Skeletal muscle satellite cell (primary cell): Measurements from ENCODE around the gene EMB. TPM values are rescaled to one million over a fixed set of nuclear protein-coding genes. Genes with fewer than 3 reads are reported as not detected.
A peak's percentile ranks its signal among the peaks of the same experiment; 100 is the strongest.
"Not testable (repeated sequence)": the region's sequence is repeated elsewhere in the genome, so short reads cannot be mapped to it uniquely, and the experiment has no call there.

Experiments
- H3K27me3 ChIP-seq: 2 replicates; pipeline ENCODE4 v1.7.0; 2013; ENCODE audit warnings: low read length; ENCODE audit not compliant: control insufficient read depth, insufficient read depth
- H3K36me3 ChIP-seq: 2 replicates; pipeline ENCODE4 v1.7.0; 2013; ENCODE audit warnings: mild to moderate bottlenecking, control low read depth, low read length; ENCODE audit not compliant: insufficient read depth
- H3K4me1 ChIP-seq: 2 replicates; pipeline ENCODE4 v1.7.0; 2013; ENCODE audit warnings: low read length; ENCODE audit not compliant: control insufficient read depth, insufficient read depth
- H3K4me2 ChIP-seq: 2 replicates; pipeline ENCODE4 v1.7.0; 2013; ENCODE audit warnings: mild to moderate bottlenecking, low read length
- H3K4me3 ChIP-seq: 2 replicates; pipeline ENCODE4 v1.7.0; 2013; ENCODE audit warnings: low read length
- H3K9ac ChIP-seq: 2 replicates; pipeline ENCODE4 v1.7.0; 2013; ENCODE audit warnings: mild to moderate bottlenecking, low read depth, low read length, moderate library complexity
- H3K9me3 ChIP-seq: replicated peaks from 2 replicates; pipeline ENCODE4 v1.7.0; 2013; ENCODE audit warnings: mild to moderate bottlenecking, control low read depth, low read length
- total RNA-seq: library from RNA; depleted of rRNA; stranded (reverse); fragments of >200 nt; gene quantifications from 2 replicates; pipeline ENCODE4 v1.2.3, GENCODE V29; 2012; rRNA removed

EMB gene
- 4.6 and 7.4 TPM in 2 replicates for total RNA-seq

GRCh38 chr5:50440651-50441492 lies at the start of gene EMB:
EMB (minus strand) TSS chr5:50441288; CDS start chr5:50441151, 137 bp downstream.
- H3K9ac ChIP-seq, result peak within 1 kb of the TSS; percentile 89
- peak within 1 kb of the TSS; percentile 95 for H3K4me3 ChIP-seq
- H3K36me3 ChIP-seq, result no peaks in the 10 kb centered on the region
- H3K4me2 ChIP-seq, result peak within 1 kb of the TSS; percentile 97
- H3K27me3 ChIP-seq, result no peaks in the 10 kb centered on the region
- H3K4me1 ChIP-seq, result peaks cover 12% of the 10 kb centered on the region
- H3K9me3 ChIP-seq, result no peaks in the 10 kb centered on the region

- not testable (repeated sequence) for H3K9me3 ChIP-seq, H3K4me1 ChIP-seq, H3K36me3 ChIP-seq, H3K4me2 ChIP-seq, H3K4me3 ChIP-seq, H3K27me3 ChIP-seq, H3K9ac ChIP-seq
These were observed 48.4 kb upstream of the EMB start for GRCh38 chr5:50489491-50489890.

- not testable (repeated sequence) for H3K9ac ChIP-seq
These were observed 37.7 kb upstream of the EMB start for GRCh38 chr5:50478790-50479189.

GRCh38 chr5:50476549-50476948 lies 35.5 kb upstream of the EMB start:
- Histone ChIP-seq H3K4me3 (no peak overlapping the region), H3K9ac (no peak overlapping the region), H3K9me3 (no peaks in the 10 kb centered on the region), H3K27me3 (no peaks in the 10 kb centered on the region), H3K4me1 (no peaks in the 10 kb centered on the region), H3K4me2 (no peak overlapping the region), H3K36me3 (no peaks in the 10 kb centered on the region)

More at GRCh38 chr5:50478790-50479189, 37.7 kb upstream of the EMB start:
- H3K36me3 ChIP-seq, H3K27me3 ChIP-seq, H3K4me3 ChIP-seq, H3K4me2 ChIP-seq, H3K4me1 ChIP-seq, H3K9me3 ChIP-seq: not testable (repeated sequence)

- H3K4me3 ChIP-seq, H3K9me3 ChIP-seq, H3K4me1 ChIP-seq, H3K4me2 ChIP-seq, H3K27me3 ChIP-seq, H3K36me3 ChIP-seq, H3K9ac ChIP-seq: not testable (repeated sequence)
These were observed 23.9 kb upstream of the EMB start for GRCh38 chr5:50465015-50465414.

- no peak overlapping the region for H3K9ac ChIP-seq
- no peaks in the 10 kb centered on the region for H3K4me1 ChIP-seq
- H3K9me3 ChIP-seq, result no peaks in the 10 kb centered on the region
- no peak overlapping the region for H3K4me2 ChIP-seq
- no peaks in the 10 kb centered on the region for H3K27me3 ChIP-seq
- no peaks in the 10 kb centered on the region for H3K36me3 ChIP-seq
- no peak overlapping the region for H3K4me3 ChIP-seq
These were observed 22.6 kb upstream of the EMB start for GRCh38 chr5:50463726-50464125.

GRCh38 chr5:50463047-50463446 lies 22.0 kb upstream of the EMB start:
- no peak overlapping the region for H3K4me3 ChIP-seq
- H3K9ac ChIP-seq, result no peak overlapping the region
- H3K4me1 ChIP-seq, result no peaks in the 10 kb centered on the region
- no peaks in the 10 kb centered on the region for H3K27me3 ChIP-seq
- no peaks in the 10 kb centered on the region for H3K9me3 ChIP-seq
- no peak overlapping the region for H3K4me2 ChIP-seq
- no peaks in the 10 kb centered on the region for H3K36me3 ChIP-seq

GRCh38 chr5:50462579-50462978 lies 21.5 kb upstream of the EMB start:
- H3K4me2 ChIP-seq, H3K9ac ChIP-seq, H3K4me1 ChIP-seq, H3K4me3 ChIP-seq, H3K36me3 ChIP-seq, H3K9me3 ChIP-seq, H3K27me3 ChIP-seq: not testable (repeated sequence)

- not testable (repeated sequence) for H3K9ac ChIP-seq
These were observed 17.3 kb upstream of the EMB start for GRCh38 chr5:50458372-50458771.

GRCh38 chr5:50449241-50449640 lies 8.2 kb upstream of the EMB start:
- H3K4me2 ChIP-seq, H3K27me3 ChIP-seq, H3K9me3 ChIP-seq, H3K9ac ChIP-seq, H3K4me3 ChIP-seq, H3K36me3 ChIP-seq, H3K4me1 ChIP-seq: not testable (repeated sequence)

More at GRCh38 chr5:50458372-50458771, 17.3 kb upstream of the EMB start:
- not testable (repeated sequence) for H3K36me3 ChIP-seq, H3K27me3 ChIP-seq, H3K4me3 ChIP-seq, H3K4me2 ChIP-seq, H3K4me1 ChIP-seq, H3K9me3 ChIP-seq

GRCh38 chr5:50447941-50448340 lies 6.9 kb upstream of the EMB start:
- no peaks in the 10 kb centered on the region for H3K36me3 ChIP-seq
- no peaks in the 10 kb centered on the region for H3K4me1 ChIP-seq
- no peak overlapping the region for H3K4me3 ChIP-seq
- no peaks in the 10 kb centered on the region for H3K27me3 ChIP-seq
- H3K4me2 ChIP-seq, result no peak overlapping the region
- no peak overlapping the region for H3K9ac ChIP-seq
- no peaks in the 10 kb centered on the region for H3K9me3 ChIP-seq

- Histone ChIP-seq H3K4me2 (no peak overlapping the region), H3K9me3 (no peaks in the 10 kb centered on the region), H3K4me1 (peaks cover 5% of the 10 kb centered on the region), H3K27me3 (no peaks in the 10 kb centered on the region), H3K9ac (no peak overlapping the region), H3K4me3 (no peak overlapping the region), H3K36me3 (no peaks in the 10 kb centered on the region)
These were observed 6.1 kb upstream of the EMB start for GRCh38 chr5:50447228-50447627.
